SH-SY5Y (cell line): Measurements from ENCODE around the gene PRKG1.

Experiments
- GATA2 ChIP-seq: IDR thresholded peaks from 2 replicates; pipeline ENCODE4 v1.6.1; 2011; ENCODE audit warnings: mild to moderate bottlenecking, low read depth, low read length
- GATA3 ChIP-seq: IDR thresholded peaks from 2 replicates; pipeline ENCODE4 v1.6.1; 2011; ENCODE audit warnings: low read depth, mild to moderate bottlenecking, low read length, moderate library complexity

- TF ChIP-seq GATA2 (no peak), GATA3 (no peak)
These were observed 1242.2 kb downstream of the PRKG1 start for GRCh38 chr10:52316500-52316899.
